GM21717 (cell line): Measurements from ENCODE around the gene ZNF487.
"Not testable (repeated sequence)": the region's sequence is repeated elsewhere in the genome, so short reads cannot be mapped to it uniquely, and the experiment has no call there.

Experiments used
- ATAC-seq: cut with Tn5 transposase; IDR thresholded peaks from one replicate; pipeline ENCODE4 v1.9.1; 2021; ENCODE audit warnings: mild to moderate bottlenecking, moderate library complexity; ENCODE audit not compliant: unreplicated experiment

Gene ZNF487

DNA sequence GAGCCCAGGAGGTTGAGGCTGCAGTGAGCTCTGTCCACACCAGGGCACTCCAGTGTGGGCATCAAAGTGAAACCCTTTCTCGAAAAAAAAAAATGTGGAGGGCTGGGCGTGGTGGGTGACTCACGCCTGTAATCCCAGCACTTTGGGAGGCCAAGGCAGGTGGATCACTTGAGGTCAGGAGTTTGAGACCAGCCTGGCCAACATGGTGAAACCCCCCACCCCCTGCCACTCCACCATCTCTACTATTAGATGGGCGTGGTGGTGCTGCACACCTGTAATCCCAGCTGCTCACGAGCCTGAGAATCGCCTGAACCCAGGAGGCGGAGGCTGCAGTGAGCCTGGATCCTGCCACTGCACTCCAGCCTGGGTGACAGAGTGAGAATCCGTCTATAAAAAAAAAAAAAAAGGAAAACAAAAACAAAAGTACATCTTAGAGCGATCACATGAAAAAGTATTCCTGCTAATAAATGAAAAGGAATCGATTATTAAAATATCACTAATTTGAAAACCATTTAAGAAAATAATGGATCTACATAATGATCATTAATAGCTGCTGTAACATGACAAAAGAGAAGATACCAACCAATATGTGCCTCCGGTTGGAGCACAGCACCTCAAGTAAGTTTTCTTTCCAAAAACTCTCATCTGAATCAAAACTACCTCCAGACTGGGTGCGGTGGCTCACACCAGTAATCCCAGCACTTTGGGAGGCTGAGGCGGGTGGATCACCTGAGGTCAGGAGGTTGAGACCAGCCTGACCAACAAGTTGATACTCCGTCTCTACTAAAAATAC lies 32.8 kb upstream of the ZNF487 start:
- ATAC-seq, result no peak

GRCh38 chr10:43404704-43405084 lies 32.2 kb upstream of the ZNF487 start:
- ATAC-seq, result no peak

DNA sequence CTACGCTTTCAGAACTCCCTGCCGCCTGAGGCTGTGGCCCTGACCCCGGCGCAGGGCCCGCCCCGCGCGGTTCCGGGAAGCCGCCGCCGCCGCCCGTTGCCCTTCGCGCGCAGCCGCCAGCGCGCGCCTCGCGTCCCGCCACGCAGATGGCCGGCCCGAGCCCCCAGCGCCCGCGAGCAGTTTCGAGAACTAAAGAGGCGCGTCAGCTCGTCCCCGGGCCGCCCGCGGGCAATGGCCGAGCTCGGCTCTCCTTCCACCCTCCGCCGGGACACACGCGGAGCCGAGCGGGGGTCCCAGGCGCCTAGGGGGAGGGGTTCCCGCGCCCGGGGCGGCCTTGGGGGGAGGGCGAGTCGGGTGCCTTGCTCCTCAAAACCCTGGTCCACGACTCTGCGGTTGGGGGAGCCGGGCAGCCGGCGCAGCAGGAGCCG lies 29.7 kb upstream of the ZNF487 start:
- ATAC-seq, result no peak

GRCh38 chr10:43407576-43408330 lies 29.2 kb upstream of the ZNF487 start:
- peak; percentile 52 for ATAC-seq

GRCh38 chr10:43408331-43408709 lies 28.6 kb upstream of the ZNF487 start:
- ATAC-seq, result no peak

GRCh38 chr10:43408710-43409384 lies 28.1 kb upstream of the ZNF487 start, which contains the start of gene HNRNPF:
HNRNPF (minus strand) TSS chr10:43409186; CDS start chr10:43387884, 21,302 bp downstream.
- peak; percentile 66 for ATAC-seq

DNA sequence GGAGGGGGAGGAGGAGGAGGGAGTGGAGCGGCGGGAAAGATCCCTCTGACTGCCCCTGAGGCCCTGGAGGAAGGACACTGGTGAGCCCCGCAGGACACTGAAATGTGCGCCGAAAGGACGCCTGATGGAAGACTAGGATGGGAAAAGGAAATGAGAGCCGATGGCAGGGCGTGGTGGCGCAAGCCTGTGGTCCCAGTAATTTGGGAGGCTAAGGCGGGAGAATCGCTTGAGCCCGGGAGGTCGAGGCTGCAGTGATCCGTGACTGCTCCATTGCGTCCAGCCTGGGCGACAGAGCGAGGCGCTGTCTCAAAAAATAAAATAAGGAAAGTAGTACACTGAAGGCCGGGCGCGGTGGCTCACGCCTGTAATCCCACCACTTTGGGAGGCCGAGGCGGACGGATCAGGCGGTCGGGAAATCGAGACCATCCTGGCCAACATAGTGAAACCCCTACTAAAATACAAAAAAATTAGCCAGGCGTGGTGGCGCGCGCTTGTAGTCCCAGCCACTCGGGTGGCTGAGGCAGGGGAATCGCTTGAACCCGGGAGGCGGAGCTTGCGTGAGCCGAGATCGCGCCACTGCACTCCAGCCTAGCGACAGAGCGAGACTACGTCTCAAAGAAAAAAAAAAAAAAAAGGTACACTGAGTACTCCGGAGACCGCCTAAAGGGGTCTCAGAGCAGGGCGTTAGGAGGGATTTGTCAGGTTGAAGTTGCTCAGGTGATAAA lies 27.4 kb upstream of the ZNF487 start:
- ATAC-seq, result no peak

- ATAC-seq, result no peak
Observed at GRCh38 chr10:43410345-43410744, 26.6 kb upstream of the ZNF487 start.

DNA sequence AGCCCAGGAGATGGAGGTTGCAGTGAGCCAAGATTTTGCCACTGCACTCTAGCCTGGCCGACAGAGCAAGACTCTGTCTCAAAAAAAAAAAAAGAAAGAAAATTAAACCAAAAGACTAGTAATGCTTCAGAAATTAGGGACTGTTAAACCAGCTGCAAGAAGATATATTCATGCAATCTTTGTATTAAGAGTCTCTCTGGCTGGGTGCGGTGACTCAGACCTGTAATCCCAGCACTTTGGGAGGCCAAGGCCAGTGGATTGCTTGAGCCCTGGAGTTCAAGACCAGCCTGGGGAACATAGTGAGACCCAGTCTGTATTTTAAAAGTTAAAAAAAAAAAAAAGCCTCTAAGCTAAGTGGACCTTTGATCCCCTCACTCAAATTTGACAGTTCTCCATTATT lies 25.4 kb upstream of the ZNF487 start:
- ATAC-seq, result no peak

GRCh38 chr10:43415544-43415943 lies 21.4 kb upstream of the ZNF487 start:
- ATAC-seq, result no peak

- no peak for ATAC-seq
Observed at GRCh38 chr10:43417950-43418768, 18.8 kb upstream of the ZNF487 start.

GRCh38 chr10:43419997-43420368 lies 16.9 kb upstream of the ZNF487 start:
- no peak for ATAC-seq

DNA sequence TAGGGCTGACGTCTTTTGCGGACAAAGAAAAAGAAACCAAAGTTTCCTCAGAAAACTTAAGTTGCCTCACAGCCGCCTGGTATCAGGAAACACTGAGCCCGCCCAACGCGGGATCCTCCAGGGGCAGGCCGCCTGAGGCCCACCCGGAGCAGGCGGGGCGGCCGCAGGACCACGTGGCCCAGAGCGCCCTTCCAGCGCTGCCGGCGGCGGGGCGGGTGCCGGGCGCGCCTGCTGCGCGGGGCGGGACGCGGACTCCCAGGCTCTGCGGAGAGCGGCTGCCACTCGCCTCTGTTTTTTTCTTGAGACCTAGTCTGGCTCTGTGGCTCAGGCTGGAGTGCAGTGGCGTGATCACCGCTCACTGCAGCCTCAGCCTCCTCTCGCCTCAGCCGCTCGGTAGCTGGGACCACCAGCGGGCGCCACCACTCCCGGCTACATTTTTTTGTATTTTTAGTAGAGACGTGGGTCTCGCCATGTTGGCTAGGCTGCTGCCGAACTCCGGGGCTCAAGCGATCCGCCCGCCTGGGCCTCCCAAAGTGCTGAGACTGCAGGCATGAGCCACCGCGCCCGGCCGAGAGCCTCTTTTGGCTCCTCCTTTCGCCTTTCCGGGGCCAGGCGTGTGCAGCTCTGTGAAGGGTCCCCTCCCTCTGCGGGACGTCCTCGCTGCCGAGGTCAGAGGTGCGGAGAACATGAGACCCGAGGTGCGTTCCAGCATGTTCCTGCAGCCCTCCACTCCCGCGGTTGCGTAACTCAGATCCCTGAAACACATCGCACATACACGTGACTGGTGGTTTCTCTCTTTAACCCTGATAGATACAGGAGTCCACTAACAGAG lies 16.3 kb upstream of the ZNF487 start:
- peak; percentile 82 for ATAC-seq

DNA sequence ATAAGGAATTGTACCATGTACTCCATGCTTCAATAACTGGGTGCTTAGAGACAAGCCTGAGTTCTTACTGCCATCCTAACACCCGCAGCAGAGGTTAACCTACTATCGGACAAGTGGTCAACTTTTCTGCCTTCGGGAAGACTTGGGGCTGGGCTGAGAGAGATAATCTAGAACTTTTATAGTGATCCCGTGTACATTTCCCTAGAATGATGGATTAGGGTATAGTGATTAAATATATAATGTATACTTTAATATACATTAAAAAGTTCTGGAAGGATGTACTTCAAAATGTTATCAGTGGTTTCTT lies 15.8 kb upstream of the ZNF487 start:
- no peak for ATAC-seq

- ATAC-seq, result no peak
Observed at GRCh38 chr10:43421519-43421918, 15.4 kb upstream of the ZNF487 start.

GRCh38 chr10:43421944-43422343 lies 15.0 kb upstream of the ZNF487 start:
- ATAC-seq, result not testable (repeated sequence)

GRCh38 chr10:43424416-43424815 lies 12.5 kb upstream of the ZNF487 start:
- ATAC-seq, result no peak

DNA sequence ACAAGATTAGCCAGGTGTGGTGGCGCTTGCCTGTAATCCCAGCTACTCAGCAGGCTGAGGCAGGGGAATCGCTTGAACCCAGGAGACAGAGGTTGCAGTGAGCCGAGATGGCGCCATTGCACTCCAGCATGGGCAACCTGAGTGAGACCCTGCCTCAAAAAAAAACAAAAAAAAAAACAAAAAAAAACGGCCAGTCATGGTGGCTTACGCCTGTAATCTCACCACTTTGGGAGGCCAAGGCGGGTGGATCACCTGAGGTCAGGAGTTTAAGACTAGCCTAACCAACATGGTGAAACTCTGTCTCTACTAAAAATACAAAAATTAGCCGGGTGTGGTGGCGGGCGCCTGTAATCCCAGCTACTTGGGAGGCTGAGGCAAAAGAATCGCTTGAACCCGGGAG lies 10.4 kb upstream of the ZNF487 start:
- not testable (repeated sequence) for ATAC-seq

DNA sequence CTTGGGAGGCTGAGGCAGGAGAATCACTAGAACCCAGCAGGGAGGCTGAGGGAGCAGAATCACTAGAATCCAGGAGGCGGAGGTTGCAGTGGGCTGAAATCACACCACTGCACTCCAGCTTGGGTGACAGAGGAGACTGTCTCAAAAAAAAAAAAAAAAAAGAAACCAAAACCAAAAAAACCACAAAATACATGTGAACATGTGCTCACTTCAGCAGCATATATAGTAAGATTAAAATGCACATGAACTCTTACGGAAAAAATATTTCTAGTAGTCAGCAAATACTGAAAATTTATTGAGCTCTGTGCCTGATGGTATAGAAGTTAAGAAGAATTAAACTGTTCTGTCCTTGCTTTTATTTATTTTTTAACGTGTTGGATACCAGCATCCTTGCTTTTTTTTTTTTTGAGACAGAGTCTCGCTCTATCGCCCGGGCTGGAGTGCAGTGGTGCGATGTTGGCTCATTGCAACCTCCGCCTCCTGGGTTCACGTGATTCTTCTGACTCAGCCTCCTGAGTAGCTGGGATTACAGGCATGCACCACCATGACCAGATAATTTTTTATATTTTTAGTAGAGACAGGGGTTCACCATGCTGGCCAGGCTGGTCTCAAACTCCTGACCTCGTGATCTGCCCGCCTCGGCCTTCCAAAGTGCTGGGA lies 9.6 kb upstream of the ZNF487 start:
- peak; percentile 65 for ATAC-seq
